Measurements from ENCODE around the gene JMJD8. TPM values are rescaled to one million over a fixed set of nuclear protein-coding genes. Genes with fewer than 3 reads are reported as not detected.

Gene JMJD8
- total and polyA plus RNA-seq, 9 of the 15 experiments (the other 6 are each of a cell fraction or from before 2014, with no cell fraction given): 1.2 to 50.6 (median 29.3) TPM

DNA sequence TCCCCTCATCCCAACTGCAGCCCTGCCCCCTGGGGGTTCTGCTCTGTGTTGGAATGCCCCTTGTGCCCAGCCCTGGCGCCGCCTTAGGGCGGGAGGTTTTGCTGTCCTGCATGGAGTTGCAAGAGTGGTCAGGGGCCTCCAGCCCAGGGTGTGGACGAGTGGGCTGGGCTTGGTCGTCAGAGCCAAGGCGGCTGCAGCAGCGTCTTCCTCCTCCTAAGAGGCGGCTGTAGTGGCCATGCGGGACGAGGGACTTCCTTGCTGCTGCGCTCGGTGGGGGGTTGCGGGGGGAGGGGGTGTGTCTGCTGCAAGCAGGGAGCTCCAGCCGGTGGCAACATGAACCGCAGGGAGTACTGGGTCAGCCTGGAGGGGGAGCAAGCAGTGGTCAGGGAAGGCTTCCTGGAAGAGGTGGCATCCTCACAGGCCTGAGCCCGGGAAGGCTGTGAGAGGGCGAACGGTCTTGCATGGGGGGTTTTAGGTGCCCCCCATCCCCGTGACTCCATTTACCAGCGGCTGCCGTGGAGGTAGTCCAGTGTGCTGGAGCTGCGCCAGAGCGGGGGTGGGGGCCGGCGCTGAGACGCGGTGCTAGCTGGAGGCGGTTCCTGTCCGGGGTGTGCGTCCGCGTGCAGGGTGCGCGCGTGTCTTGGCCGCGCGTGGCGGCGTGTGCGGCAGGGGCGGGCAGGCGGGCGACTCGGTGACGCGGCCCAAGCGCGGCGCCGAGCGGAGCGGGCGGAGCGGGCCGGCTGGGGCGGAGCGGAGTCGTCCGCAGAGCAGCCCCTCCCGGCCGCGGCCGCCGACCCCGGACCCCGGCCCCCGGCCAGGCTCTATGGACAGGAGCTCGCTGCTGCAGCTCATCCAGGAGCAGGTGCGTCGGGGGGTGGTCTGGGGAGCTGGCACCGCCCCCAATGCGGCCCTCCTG, 8.9 kb downstream of the JMJD8 start, which contains the start of gene RHBDL1 (continued):
- TF ChIP-seq XRCC3 (IDR thresholded peaks at IDR 0.05) (no peak), MYC (IDR thresholded peaks at IDR 0.05; ENCODE audit: low read depth, low read length) (0 out of 2 replicates have a peak, but pooled peaks have one; percentile 6), MYC (CRISPR knock-in tag; IDR thresholded peaks at IDR 0.05; ENCODE audit: borderline replicate concordance, low read depth) (peak; percentile 79; the same call in 1 of the 2 replicates), FOXM1 (IDR thresholded peaks at IDR 0.05; ENCODE audit: low read depth) (no peak), FOXM1 (CRISPR knock-in tag; IDR thresholded peaks at IDR 0.05; ENCODE audit: low read depth) (0 out of 2 replicates have a peak, but pooled peaks have one; percentile 43), CBFA2T2 (conservative IDR thresholded peaks at IDR 0.05) (no peak), HDAC3 (IDR thresholded peaks at IDR 0.05; ENCODE audit: borderline replicate concordance, partially characterized antibody) (no peak), TRIM24 (IDR thresholded peaks at IDR 0.05) (peak in 1 of 2 experiments; percentile 34; a peak in 1 of 4 replicates), TAF7 (tag; IDR thresholded peaks at IDR 0.05) (no peak), ETV1 (tag; conservative IDR thresholded peaks at IDR 0.05; ENCODE audit: low read depth) (peak; percentile 21; the same call in 1 of the 2 replicates), ZNF197 (CRISPR knock-in tag; IDR thresholded peaks at IDR 0.05; ENCODE audit: low read depth) (no peak), SOX6 (IDR thresholded peaks at IDR 0.05) (0 out of 2 replicates have a peak, but pooled peaks have one; percentile 19), MED1 (CRISPR knock-in tag; IDR thresholded peaks at IDR 0.05; ENCODE audit: borderline replicate concordance) (no peak), EWSR1 (IDR thresholded peaks at IDR 0.05; ENCODE audit: borderline replicate concordance, low read depth, partially characterized antibody) (no peak), EP300 (IDR thresholded peaks at IDR 0.05; ENCODE audit: low read length) (no peak), ZNF75A (CRISPR knock-in tag; IDR thresholded peaks at IDR 0.05) (no peak)
- TF ChIP-seq, protein P1, sequence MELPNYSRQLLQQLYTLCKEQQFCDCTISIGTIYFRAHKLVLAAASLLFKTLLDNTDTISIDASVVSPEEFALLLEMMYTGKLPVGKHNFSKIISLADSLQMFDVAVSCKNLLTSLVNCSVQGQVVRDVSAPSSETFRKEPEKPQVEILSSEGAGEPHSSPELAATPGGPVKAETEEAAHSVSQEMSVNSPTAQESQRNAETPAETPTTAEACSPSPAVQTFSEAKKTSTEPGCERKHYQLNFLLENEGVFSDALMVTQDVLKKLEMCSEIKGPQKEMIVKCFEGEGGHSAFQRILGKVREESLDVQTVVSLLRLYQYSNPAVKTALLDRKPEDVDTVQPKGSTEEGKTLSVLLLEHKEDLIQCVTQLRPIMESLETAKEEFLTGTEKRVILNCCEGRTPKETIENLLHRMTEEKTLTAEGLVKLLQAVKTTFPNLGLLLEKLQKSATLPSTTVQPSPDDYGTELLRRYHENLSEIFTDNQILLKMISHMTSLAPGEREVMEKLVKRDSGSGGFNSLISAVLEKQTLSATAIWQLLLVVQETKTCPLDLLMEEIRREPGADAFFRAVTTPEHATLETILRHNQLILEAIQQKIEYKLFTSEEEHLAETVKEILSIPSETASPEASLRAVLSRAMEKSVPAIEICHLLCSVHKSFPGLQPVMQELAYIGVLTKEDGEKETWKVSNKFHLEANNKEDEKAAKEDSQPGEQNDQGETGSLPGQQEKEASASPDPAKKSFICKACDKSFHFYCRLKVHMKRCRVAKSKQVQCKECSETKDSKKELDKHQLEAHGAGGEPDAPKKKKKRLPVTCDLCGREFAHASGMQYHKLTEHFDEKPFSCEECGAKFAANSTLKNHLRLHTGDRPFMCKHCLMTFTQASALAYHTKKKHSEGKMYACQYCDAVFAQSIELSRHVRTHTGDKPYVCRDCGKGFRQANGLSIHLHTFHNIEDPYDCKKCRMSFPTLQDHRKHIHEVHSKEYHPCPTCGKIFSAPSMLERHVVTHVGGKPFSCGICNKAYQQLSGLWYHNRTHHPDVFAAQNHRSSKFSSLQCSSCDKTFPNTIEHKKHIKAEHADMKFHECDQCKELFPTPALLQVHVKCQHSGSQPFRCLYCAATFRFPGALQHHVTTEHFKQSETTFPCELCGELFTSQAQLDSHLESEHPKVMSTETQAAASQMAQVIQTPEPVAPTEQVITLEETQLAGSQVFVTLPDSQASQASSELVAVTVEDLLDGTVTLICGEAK (IDR thresholded peaks at IDR 0.05): 0 out of 2 replicates have a peak, but pooled peaks have one; percentile 19
- TF ChIP-seq, protein P1 (CRISPR knock-in tag; IDR thresholded peaks at IDR 0.05): no peak

Data from K562 (cell line).